Hematopoietic multipotent progenitor cell (in vitro differentiated cells): ENCODE results near the gene AP2A2. TPM values are rescaled to one million over a fixed set of nuclear protein-coding genes. Genes with fewer than 3 reads are reported as not detected.

Experiments used
- DNase-seq, 3 donors: peaks; one replicate each; pipeline ENCODE4 v3.0.0-alpha.2; 2011 to 2015; ENCODE audit warnings: low read depth in 2 of 3, low spot score in 2 of 3
- small RNA-seq: library from RNA; depleted of rRNA; stranded (forward); fragments of <200 nt; gene quantifications from one replicate; pipeline ENCODE3, GENCODE V24; 2012
- total RNA-seq: library from RNA; depleted of rRNA; stranded (reverse); fragments of >200 nt; gene quantifications from one replicate; pipeline ENCODE4 v1.2.3, GENCODE V29; 2012

AP2A2 gene
- total RNA-seq, 1 donor, result 68.7 TPM

GRCh38 chr11:1051356-1052132, 125.9 kb downstream of the AP2A2 start:
- no peak for DNase-seq

DNA sequence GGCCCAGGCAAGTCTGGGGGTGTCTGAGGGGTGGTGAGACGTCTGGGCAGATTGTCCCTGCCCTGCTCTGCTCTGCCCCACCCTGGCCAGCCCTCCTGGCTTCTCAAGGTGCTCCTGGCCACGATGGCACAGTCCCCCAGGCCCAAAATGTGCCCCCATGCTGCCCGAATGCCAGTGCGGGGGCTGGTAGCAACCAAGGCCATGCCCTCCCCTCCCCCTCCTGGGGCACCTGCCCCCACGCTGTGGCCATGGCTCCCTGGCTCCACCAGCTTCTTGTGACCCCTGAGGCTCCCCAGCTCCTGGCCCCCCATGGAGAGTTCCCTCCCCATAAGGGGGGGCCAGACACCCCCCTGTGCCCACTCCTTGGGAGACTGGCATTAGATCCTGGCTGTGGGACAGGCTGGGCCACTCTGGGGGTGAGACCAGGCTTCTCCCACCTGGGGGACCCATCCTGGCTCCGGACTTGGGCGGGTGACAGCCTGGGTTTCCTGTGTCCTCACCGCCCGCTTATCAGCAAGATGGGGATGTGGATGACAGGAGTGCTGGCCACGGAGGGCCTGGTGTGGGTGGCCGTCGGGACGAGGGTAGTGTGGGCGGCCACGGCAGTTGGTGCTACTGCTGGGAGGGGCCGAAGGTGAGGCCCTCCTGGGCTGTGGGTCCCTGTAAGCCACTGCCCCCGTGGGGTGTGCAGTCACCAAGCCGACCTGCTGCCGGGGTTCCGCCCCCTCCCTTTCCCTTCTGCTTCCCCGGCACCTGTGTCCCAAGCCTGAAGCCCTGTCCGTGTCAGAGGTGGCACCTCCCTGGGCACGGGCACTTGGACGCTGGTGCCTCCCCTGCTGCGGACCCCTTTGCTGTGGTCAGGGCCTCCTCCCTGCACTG, 126.7 kb downstream of the AP2A2 start:
- DNase-seq, result no peak

GRCh38 chr11:1053121-1053901, 127.6 kb downstream of the AP2A2 start:
- no peak for DNase-seq

DNA sequence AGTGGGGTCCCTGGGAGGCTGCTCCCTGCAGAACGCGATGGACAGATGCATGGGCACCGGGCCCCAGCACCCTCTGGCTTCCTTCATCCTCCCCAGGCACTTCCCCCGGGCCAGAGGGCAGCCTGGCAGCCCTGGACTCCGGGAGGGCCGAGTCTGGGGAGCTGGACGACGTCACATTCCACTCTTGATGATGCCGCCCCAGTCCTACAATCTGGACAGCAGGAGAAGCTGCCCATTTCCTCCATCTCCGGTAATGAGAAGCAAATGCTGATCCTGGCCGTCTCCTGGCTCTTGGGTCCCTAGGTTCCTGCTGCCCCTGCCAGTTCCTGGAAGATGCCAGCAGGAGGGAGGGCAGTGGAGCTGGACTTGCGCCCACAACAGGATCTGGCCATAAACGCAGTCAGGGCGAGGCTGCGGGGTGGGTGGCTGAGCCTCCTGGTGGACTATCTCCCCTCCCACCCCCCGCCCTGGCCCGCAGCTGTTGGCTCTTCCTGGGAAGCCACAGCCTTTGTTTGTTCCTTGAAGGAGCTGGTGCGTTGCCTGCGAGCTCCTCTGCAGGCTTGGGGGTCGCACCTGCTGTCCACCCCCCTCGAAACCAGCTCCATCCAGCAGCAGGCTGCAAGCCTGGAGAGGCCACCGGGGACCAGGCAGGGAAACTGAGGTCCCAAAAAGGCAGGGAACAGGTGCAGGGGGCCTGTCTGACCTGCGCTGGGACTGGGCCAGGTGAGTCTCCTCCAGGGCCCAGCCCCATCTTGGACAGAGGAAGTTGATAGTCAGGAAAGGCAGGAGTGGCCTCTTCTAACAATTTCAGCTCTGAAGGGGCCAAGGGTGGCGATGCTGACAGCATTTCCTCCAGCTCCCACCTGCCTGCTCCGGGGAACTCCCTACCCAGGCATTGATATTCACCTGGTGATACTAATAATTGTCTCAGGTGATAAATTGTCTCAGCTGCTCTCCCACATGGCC, 128.8 kb downstream of the AP2A2 start:
- DNase-seq, result no peak

DNA sequence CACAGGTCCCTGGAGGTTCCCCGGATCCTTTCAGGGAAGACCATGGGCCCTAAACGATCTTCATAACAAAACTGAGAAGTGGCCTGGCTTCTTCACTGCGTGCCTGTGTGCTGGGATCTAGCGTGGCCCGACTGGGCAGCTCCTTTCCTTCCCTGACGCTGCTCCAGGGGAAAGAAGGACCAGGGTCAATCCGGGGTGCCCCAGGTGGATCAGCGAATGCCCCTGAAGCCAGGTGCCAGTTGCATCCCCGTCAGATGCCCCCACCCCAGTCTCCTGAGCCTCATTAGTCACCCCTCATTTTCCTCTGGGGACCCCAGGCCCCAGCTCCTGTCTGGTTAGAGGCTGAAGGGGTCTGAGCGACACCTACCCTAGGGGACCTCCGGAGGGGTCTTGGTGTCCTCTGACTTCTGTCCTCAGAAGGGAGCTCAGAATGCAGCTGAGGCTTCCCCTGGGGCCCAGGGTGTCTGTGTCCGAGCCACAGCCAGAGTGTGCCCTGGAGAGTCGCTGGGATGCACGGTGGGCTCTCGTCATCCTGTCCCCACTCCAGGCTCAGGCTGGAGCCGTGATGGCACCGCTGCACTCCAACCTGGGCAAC, 129.5 kb downstream of the AP2A2 start:
- DNase-seq, result no peak

DNA sequence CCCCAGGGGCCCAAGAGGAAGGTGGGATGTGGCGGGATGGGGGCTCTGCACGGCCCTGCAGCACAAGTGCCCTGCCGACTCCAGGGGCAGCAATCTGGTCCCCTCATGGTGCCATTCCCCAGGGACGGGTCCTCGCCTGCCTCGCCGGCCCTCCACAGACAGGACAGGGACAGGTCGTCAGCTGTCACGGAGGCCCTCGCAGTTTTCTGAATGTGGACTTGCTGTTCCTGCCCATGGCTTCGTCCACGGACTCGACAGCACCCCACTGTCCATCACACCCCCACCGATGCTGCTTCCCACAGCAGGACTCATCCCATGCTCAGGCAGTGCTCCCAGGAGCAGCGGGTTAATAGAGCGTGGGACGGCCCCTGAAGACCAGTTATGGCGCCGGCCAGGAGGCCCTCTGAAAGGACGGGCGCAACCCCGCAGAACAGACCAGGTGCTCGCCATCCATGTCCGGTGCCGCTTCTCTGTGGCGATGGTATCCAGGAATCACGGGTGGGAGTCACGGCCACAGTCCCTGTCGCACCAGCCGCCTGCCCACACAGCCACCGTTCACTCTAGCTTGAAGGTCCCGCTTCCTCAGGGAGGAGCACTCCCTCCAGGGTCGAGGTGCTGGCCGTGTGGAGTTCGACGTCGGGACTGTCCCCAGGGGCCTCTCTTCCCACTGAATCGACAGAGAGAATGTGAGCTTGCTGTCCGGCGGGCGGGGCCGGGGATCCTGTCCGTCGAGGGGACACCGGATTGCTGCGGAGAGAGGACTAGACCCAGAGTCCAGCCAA, 130.5 kb downstream of the AP2A2 start:
- no peak for DNase-seq

- no peak for DNase-seq
Measured at GRCh38 chr11:1057806-1058205, 132.1 kb downstream of the AP2A2 start.

- DNase-seq, result no peak
Measured at GRCh38 chr11:1059759-1060158, 134.1 kb downstream of the AP2A2 start.

GRCh38 chr11:1060410-1060809, 134.7 kb downstream of the AP2A2 start:
- no peak for DNase-seq

DNA sequence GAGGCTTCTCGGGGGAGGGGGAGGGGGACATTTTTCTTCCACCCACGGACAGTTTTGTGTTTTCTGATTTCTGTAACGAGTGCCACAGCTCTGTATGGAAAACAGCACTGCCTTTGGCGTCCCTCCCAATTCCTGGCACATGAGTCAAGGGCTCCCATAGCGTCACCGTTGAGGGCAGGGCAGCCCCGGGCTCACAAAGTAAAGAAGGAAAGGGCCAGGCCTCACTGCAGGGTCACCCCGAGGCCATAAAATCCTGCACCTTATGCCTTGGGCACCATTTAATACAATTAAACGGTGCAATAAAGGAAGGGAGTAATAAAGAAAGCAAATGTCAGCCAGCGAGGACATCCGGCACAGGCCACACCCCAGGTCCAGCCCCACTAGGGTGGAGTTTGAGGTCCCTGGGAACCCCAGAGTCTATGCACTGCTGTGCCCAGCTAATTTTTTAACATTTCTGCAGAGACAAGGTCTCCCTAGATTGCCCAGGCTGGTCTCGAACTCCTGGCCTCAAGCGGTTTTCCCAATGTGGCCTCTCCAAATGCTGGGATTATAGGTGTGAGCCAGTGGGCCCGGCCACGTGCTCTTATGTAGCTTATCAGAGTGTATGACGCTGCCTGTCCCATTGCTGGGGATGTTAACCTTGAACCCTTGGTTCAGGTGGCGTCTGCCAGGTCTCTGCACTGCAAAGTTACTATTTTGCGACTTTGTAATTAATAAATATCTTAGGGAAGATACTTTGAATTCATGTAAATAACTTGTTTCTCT, 135.4 kb downstream of the AP2A2 start:
- no peak for DNase-seq

Small RNA genes within 50 kb of the gene (small RNA-seq; reads per million reads assigned to genes)
- gene RNU6-1025P, result not detected

Other genes with a start within 250 kb of the AP2A2 start
- 80.8 TPM for gene DEAF1, start 230.6 kb upstream of the AP2A2 start, total RNA-seq
- 25.6 TPM for gene TMEM80, start 230.1 kb upstream of the AP2A2 start, total RNA-seq
- 5.7 TPM for gene EPS8L2, start 219.6 kb upstream of the AP2A2 start, total RNA-seq
- 401 TPM for gene TALDO1, start 178.4 kb upstream of the AP2A2 start, total RNA-seq
- 41.7 TPM for gene GATD1, start 148.4 kb upstream of the AP2A2 start, total RNA-seq
- gene CEND1, start 135.8 kb upstream of the AP2A2 start, total RNA-seq, result not detected
- gene SLC25A22, start 127.6 kb upstream of the AP2A2 start, total RNA-seq, result 12.1 TPM
- gene PIDD1, start 120.6 kb upstream of the AP2A2 start, total RNA-seq, result 11.3 TPM
- gene RPLP2, start 115.9 kb upstream of the AP2A2 start, total RNA-seq, result 2,675 TPM
- 107 TPM for gene PNPLA2, start 107.0 kb upstream of the AP2A2 start, total RNA-seq
- 3.8 TPM for gene CRACR2B, start 98.0 kb upstream of the AP2A2 start, total RNA-seq
- 145 TPM for gene CD151, start 92.9 kb upstream of the AP2A2 start, total RNA-seq
- gene POLR2L, start 83.3 kb upstream of the AP2A2 start, total RNA-seq, result 41.5 TPM
- gene TSPAN4, start 83.0 kb upstream of the AP2A2 start, total RNA-seq, result 48.2 TPM
- gene CHID1, start 15.1 kb upstream of the AP2A2 start, total RNA-seq, result 36.1 TPM
- gene MUC6, start 110.8 kb downstream of the AP2A2 start, total RNA-seq, result under 0.01 TPM
- not detected for gene MUC2, start 149.0 kb downstream of the AP2A2 start, total RNA-seq
- under 0.01 TPM for gene MUC5AC, start 232.1 kb downstream of the AP2A2 start, total RNA-seq